CD4-positive, alpha-beta memory T cell (primary cell): Measurements from ENCODE around the gene TMBIM4. TPM values are rescaled to one million over a fixed set of nuclear protein-coding genes. Genes with fewer than 3 reads are reported as not detected.
A peak's percentile ranks its signal among the peaks of the same experiment; 100 is the strongest.

Source experiments
- CTCF ChIA-PET: fragments of 350-600 bp; sonication (Branson Sonifier 250); formaldehyde crosslinking; loops from one replicate; lab custom pipeline; 2021; ENCODE audit warnings: inconsistent platforms; ENCODE audit not compliant: partially characterized antibody; lab: Charles Lee
- POLR2A ChIA-PET: fragments of 350-600 bp; sonication (Branson Sonifier 250); formaldehyde crosslinking; loops from one replicate; lab custom pipeline; 2021; ENCODE audit not compliant: partially characterized antibody; lab: Charles Lee
- DNase-seq, 5 donors: peaks; one replicate each; pipeline versions ENCODE4 v3.0.0 to v3.0.0-alpha.2; 2020 to 2022; ENCODE audit warnings: mixed read lengths in 1 of 5
- H3K27ac ChIP-seq: one replicate; pipeline ENCODE4 v1.7.0; 2013; ENCODE audit warnings: low read depth, low read length
- H3K27me3 ChIP-seq: 2 replicates; pipeline ENCODE4 v1.7.0; 2013; ENCODE audit warnings: mild to moderate bottlenecking, low read length, moderate library complexity; ENCODE audit not compliant: insufficient read depth
- H3K36me3 ChIP-seq: 2 replicates; pipeline ENCODE4 v1.7.0; 2013; ENCODE audit warnings: mild to moderate bottlenecking, low read length, moderate library complexity; ENCODE audit not compliant: insufficient read depth
- H3K4me1 ChIP-seq: 2 replicates; pipeline ENCODE4 v1.7.0; 2013; ENCODE audit warnings: mild to moderate bottlenecking, low read length, moderate library complexity; ENCODE audit not compliant: insufficient read depth
- H3K4me3 ChIP-seq, 2 donors: one replicate each; pipeline ENCODE4 v1.7.0; 2013; ENCODE audit warnings: low read length in 2 of 2, mild to moderate bottlenecking in 1 of 2
- H3K9me3 ChIP-seq, 2 donors: one replicate each; pipeline ENCODE4 v1.7.0; 2013; ENCODE audit warnings: low read length in 2 of 2, control low read depth in 1 of 2; ENCODE audit not compliant: control insufficient read depth in 1 of 2
- H3K27ac Mint-ChIP-seq, 7 donors: one replicate each; pipeline ENCODE4 v1.8.0; 2020 to 2021; ENCODE audit warnings: mixed read lengths in 7 of 7, mild to moderate bottlenecking in 6 of 7, inconsistent platforms in 3 of 7, moderate library complexity in 3 of 7
- H3K27me3 Mint-ChIP-seq, 2 donors: one replicate each; pipeline ENCODE4 v1.8.0; 2020 to 2021; ENCODE audit warnings: mixed read lengths in 2 of 2
- H3K36me3 Mint-ChIP-seq, 2 donors: one replicate each; pipeline ENCODE4 v1.8.0; 2020 to 2021; ENCODE audit warnings: mixed read lengths in 2 of 2, inconsistent platforms in 1 of 2, mild to moderate bottlenecking in 1 of 2
- H3K4me1 Mint-ChIP-seq, 4 donors: one replicate each; pipeline ENCODE4 v1.8.0; 2020 to 2021; ENCODE audit warnings: mixed read lengths in 4 of 4, mild to moderate bottlenecking in 1 of 4
- H3K4me3 Mint-ChIP-seq, 8 donors: one replicate each; pipeline ENCODE4 v1.8.0; 2020 to 2021; ENCODE audit warnings: mixed read lengths in 8 of 8, mild to moderate bottlenecking in 7 of 8, moderate library complexity in 6 of 8, inconsistent platforms in 3 of 8
- H3K9me3 Mint-ChIP-seq, 8 donors: one replicate each; pipeline ENCODE4 v1.8.0; 2020 to 2021; ENCODE audit warnings: mixed read lengths in 8 of 8, mild to moderate bottlenecking in 5 of 8, inconsistent platforms in 3 of 8, moderate library complexity in 1 of 8
- intact Hi-C: fragments of 100-400 bp; cut with micrococcal nuclease; formaldehyde crosslinking; loops from one replicate; pipeline ENCODE4 v1.15.1; 2023
- polyA plus RNA-seq, 2 donors: library from polyadenylated mRNA; unstranded; fragments of 300-500 nt; fragmentation: Illumina TruSeq; gene quantifications; one replicate each; pipeline ENCODE4 v1.2.3, GENCODE V29; 2021
- total RNA-seq, 2 experiments: library from RNA; stranded (reverse); gene quantifications; one replicate each; pipeline ENCODE4 v1.2.3, GENCODE V29; 2021

The TMBIM4 gene
- total and polyA plus RNA-seq, 4 experiments from 2014 or later = 98.5 to 486 (median 196) TPM

- peaks cover 0 to 2% (median 0%) of the 10 kb centered on the region in 8 donors for H3K9me3 Mint-ChIP-seq
Observed at GRCh38 chr12:66191547-66192126, 21.8 kb upstream of the TMBIM4 start.

GRCh38 chr12:66190519-66191370, 20.9 kb upstream of the TMBIM4 start:
- Histone ChIP-seq H3K4me3 (no peak overlapping the region), H3K9me3 (no peaks in the 10 kb centered on the region), H3K27me3 (no peaks in the 10 kb centered on the region), H3K4me1 (peaks cover 4% of the 10 kb centered on the region), H3K27ac (no peak overlapping the region), H3K36me3 (no peaks in the 10 kb centered on the region)
- ChIA-PET POLR2A (no interaction called here), CTCF (no interaction called here)
- Mint-ChIP-seq H3K4me1 (peaks cover 4 to 11% (median 9%) of the 10 kb centered on the region in 4 donors), H3K27me3 (peaks cover 42 to 54% of the 10 kb centered on the region in 2 donors), H3K9me3 (peaks cover 0 to 6% (median 0%) of the 10 kb centered on the region in 8 donors), H3K4me3 (peak overlapping the region in 1 of 8 donors; percentile 35), H3K36me3 (peaks cover 0 to 1% of the 10 kb centered on the region in 2 donors), H3K27ac (no peak overlapping the region)
- intact Hi-C loops = no loop called here
- DNase-seq = no peak

More at GRCh38 chr12:66191547-66192126, 21.8 kb upstream of the TMBIM4 start:
- no peak overlapping the region for H3K27ac Mint-ChIP-seq
- H3K27me3 ChIP-seq = no peaks in the 10 kb centered on the region
- H3K4me3 ChIP-seq = no peak overlapping the region
- intact Hi-C loops = no loop called here
- H3K27me3 Mint-ChIP-seq = peaks cover 38 to 49% of the 10 kb centered on the region in 2 donors
- H3K4me1 ChIP-seq = peaks cover 4% of the 10 kb centered on the region
- POLR2A ChIA-PET = no interaction called here
- H3K27ac ChIP-seq = no peak overlapping the region
- H3K4me1 Mint-ChIP-seq = peaks cover 4 to 11% (median 9%) of the 10 kb centered on the region in 4 donors
- H3K36me3 Mint-ChIP-seq = peaks cover 0 to 1% of the 10 kb centered on the region in 2 donors
- no peaks in the 10 kb centered on the region for H3K36me3 ChIP-seq
- CTCF ChIA-PET = interaction anchor here (1.2 kb wide), 1 partner anchor 22 kb away, joined by 3 read pairs; the partner anchor contains the start of gene TMBIM4
- H3K4me3 Mint-ChIP-seq = no peak overlapping the region
- no peak for DNase-seq
- no peaks in the 10 kb centered on the region for H3K9me3 ChIP-seq

- Histone ChIP-seq H3K4me3 (no peak overlapping the region), H3K9me3 (no peaks in the 10 kb centered on the region), H3K27ac (no peak overlapping the region), H3K4me1 (peaks cover 4% of the 10 kb centered on the region), H3K27me3 (no peaks in the 10 kb centered on the region), H3K36me3 (no peaks in the 10 kb centered on the region)
- ChIA-PET CTCF (no interaction called here), POLR2A (no interaction called here)
- H3K27ac Mint-ChIP-seq = no peak overlapping the region
- peaks cover 0 to 6% (median under 1%) of the 10 kb centered on the region in 8 donors for H3K9me3 Mint-ChIP-seq
- peaks cover 4 to 11% (median 9%) of the 10 kb centered on the region in 4 donors for H3K4me1 Mint-ChIP-seq
- intact Hi-C loops = no loop called here
- peak overlapping the region in 4 of 8 donors; percentile 54 to 77 (median 66) for H3K4me3 Mint-ChIP-seq
- DNase-seq = no peak
- peaks cover under 1 to 1% of the 10 kb centered on the region in 2 donors for H3K36me3 Mint-ChIP-seq
- peaks cover 38 to 51% of the 10 kb centered on the region in 2 donors for H3K27me3 Mint-ChIP-seq
Observed at GRCh38 chr12:66189889-66190288, 20.1 kb upstream of the TMBIM4 start.

- ChIA-PET CTCF (no interaction called here), POLR2A (no interaction called here)
- no peak overlapping the region for H3K4me3 ChIP-seq
- no peaks in the 10 kb centered on the region for H3K9me3 ChIP-seq
- Mint-ChIP-seq H3K36me3 (peaks cover 1 to 5% of the 10 kb centered on the region in 2 donors), H3K4me1 (peaks cover 4 to 11% (median 9%) of the 10 kb centered on the region in 4 donors), H3K27ac (no peak overlapping the region), H3K4me3 (peak overlapping the region; percentile 15 to 77 (median 66)), H3K27me3 (peaks cover 40 to 53% of the 10 kb centered on the region in 2 donors), H3K9me3 (peaks cover 2 to 10% (median 4%) of the 10 kb centered on the region in 8 donors)
- H3K27me3 ChIP-seq = no peaks in the 10 kb centered on the region
- no peaks in the 10 kb centered on the region for H3K36me3 ChIP-seq
- DNase-seq = no peak
- H3K27ac ChIP-seq = no peak overlapping the region
- peaks cover 4% of the 10 kb centered on the region for H3K4me1 ChIP-seq
- intact Hi-C loops = no loop called here
Observed at GRCh38 chr12:66189486-66189843, 19.7 kb upstream of the TMBIM4 start.

GRCh38 chr12:66188584-66189485, 19.0 kb upstream of the TMBIM4 start, which contains the start of gene IRAK3:
Gene IRAK3 (plus strand): TSS chr12:66189214. CDS start chr12:66189300, 86 bp downstream.
- H3K9me3 ChIP-seq = no peaks in the 10 kb centered on the region
- intact Hi-C loops = no loop called here
- H3K27me3 ChIP-seq = no peaks in the 10 kb centered on the region
- peaks cover 4% of the 10 kb centered on the region for H3K4me1 ChIP-seq
- no peak within 1 kb of the TSS for H3K27ac Mint-ChIP-seq
- peaks cover 4 to 11% (median 9%) of the 10 kb centered on the region in 4 donors for H3K4me1 Mint-ChIP-seq
- peak; percentile 18 to 44 (median 22) for DNase-seq
- ChIA-PET POLR2A (no interaction called here), CTCF (interaction anchor here (0.9 kb wide), 1 partner anchor 9 kb away, joined by 3 read pairs; no protein-coding TSS in a partner anchor)
- H3K27me3 Mint-ChIP-seq = peaks cover 42 to 53% of the 10 kb centered on the region in 2 donors
- H3K27ac ChIP-seq = no peak within 1 kb of the TSS
- H3K36me3 ChIP-seq = no peaks in the 10 kb centered on the region
- peak within 1 kb of the TSS; percentile 64 to 82 (median 72) for H3K4me3 Mint-ChIP-seq
- H3K9me3 Mint-ChIP-seq = peaks cover 4 to 12% (median 5%) of the 10 kb centered on the region in 8 donors
- H3K4me3 ChIP-seq = peak within 1 kb of the TSS in 1 of 2 donors; percentile 54
- H3K36me3 Mint-ChIP-seq = peaks cover 1 to 7% of the 10 kb centered on the region in 2 donors

- ChIA-PET CTCF (no interaction called here), POLR2A (no interaction called here)
- no peak overlapping the region for H3K4me3 ChIP-seq
- Mint-ChIP-seq H3K4me1 (peaks cover 4 to 11% (median 9%) of the 10 kb centered on the region in 4 donors), H3K27ac (no peak overlapping the region), H3K9me3 (peaks cover 4 to 12% (median 5%) of the 10 kb centered on the region in 8 donors), H3K4me3 (peak overlapping the region in 6 of 8 donors; percentile 2 to 74 (median 48)), H3K27me3 (peaks cover 47 to 59% of the 10 kb centered on the region in 2 donors), H3K36me3 (peaks cover 1 to 7% of the 10 kb centered on the region in 2 donors)
- H3K9me3 ChIP-seq = no peaks in the 10 kb centered on the region
- peaks cover 4% of the 10 kb centered on the region for H3K4me1 ChIP-seq
- H3K36me3 ChIP-seq = no peaks in the 10 kb centered on the region
- no peak for DNase-seq
- H3K27ac ChIP-seq = no peak overlapping the region
- intact Hi-C loops = no loop called here
- H3K27me3 ChIP-seq = no peaks in the 10 kb centered on the region
Observed at GRCh38 chr12:66187821-66188220, 18.0 kb upstream of the TMBIM4 start.
